Mesenchymal stem cell (in vitro differentiated cells and primary cell): ENCODE results near the gene KRT72.

Source experiments
- DNase-seq: peaks from one replicate; pipeline ENCODE4 v3.0.0-alpha.2; 2013
- H2AFZ ChIP-seq: one replicate; pipeline ENCODE4 v1.6.1; 2013; ENCODE audit warnings: low read depth, mild to moderate bottlenecking, control low read depth, inconsistent platforms, low read length, moderate library complexity
- H2AK5ac ChIP-seq: 2 replicates; pipeline ENCODE4 v1.6.1; 2013; ENCODE audit warnings: low read length, moderate library complexity, mild to moderate bottlenecking, inconsistent platforms; ENCODE audit not compliant: severe bottlenecking
- H2BK120ac ChIP-seq: one replicate; pipeline ENCODE4 v1.6.1; 2013; ENCODE audit warnings: low read depth, mild to moderate bottlenecking, inconsistent platforms, low read length, moderate library complexity
- H2BK12ac ChIP-seq, 2 experiments: one replicate each; pipeline ENCODE4 v1.6.1; 2013; ENCODE audit warnings: inconsistent platforms in 2 of 2, low read length in 2 of 2, mild to moderate bottlenecking in 2 of 2, moderate library complexity in 2 of 2, control low read depth in 1 of 2
- H2BK15ac ChIP-seq: one replicate; pipeline ENCODE4 v1.6.1; 2013; ENCODE audit warnings: mild to moderate bottlenecking, low read depth, inconsistent platforms; ENCODE audit not compliant: poor library complexity, severe bottlenecking
- H2BK5ac ChIP-seq: 2 replicates; pipeline ENCODE4 v1.6.1; 2013; ENCODE audit warnings: low read depth, mild to moderate bottlenecking, low read length, control low read depth, inconsistent platforms; ENCODE audit not compliant: poor library complexity, severe bottlenecking
- H3K14ac ChIP-seq, 2 experiments: one replicate each; pipeline ENCODE4 v1.6.1; 2013; ENCODE audit warnings: inconsistent platforms in 2 of 2, low read length in 2 of 2, control low read depth in 1 of 2, mild to moderate bottlenecking in 1 of 2, moderate library complexity in 1 of 2
- H3K18ac ChIP-seq, 2 experiments: one replicate each; pipeline ENCODE4 v1.6.1; 2013; ENCODE audit warnings: inconsistent platforms in 2 of 2, low read length in 2 of 2, control low read depth in 1 of 2, low read depth in 1 of 2, mild to moderate bottlenecking in 1 of 2
- H3K23ac ChIP-seq, 2 experiments: one replicate each; pipeline ENCODE4 v1.6.1; 2013; ENCODE audit warnings: inconsistent platforms in 2 of 2, low read length in 2 of 2, mild to moderate bottlenecking in 2 of 2, moderate library complexity in 2 of 2, control low read depth in 1 of 2
- H3K27ac ChIP-seq: 2 replicates; pipeline ENCODE4 v1.5.1; 2013; ENCODE audit warnings: mild to moderate bottlenecking, moderate library complexity, low read length, control low read depth, inconsistent platforms; ENCODE audit not compliant: poor library complexity, severe bottlenecking
- H3K27me3 ChIP-seq, 2 experiments: 2 replicates each; pipeline versions ENCODE4 v1.6.1 to v1.7.0; 2013; ENCODE audit warnings: low read length in 2 of 2, mild to moderate bottlenecking in 2 of 2, moderate library complexity in 2 of 2, control low read depth in 1 of 2, inconsistent platforms in 1 of 2; ENCODE audit not compliant: control insufficient read depth in 1 of 2, insufficient read depth in 1 of 2
- H3K36me3 ChIP-seq, 2 experiments: 2 replicates each; pipeline versions ENCODE4 v1.6.1 to v1.7.0; 2013; ENCODE audit warnings: low read length in 2 of 2, control low read depth in 1 of 2, inconsistent platforms in 1 of 2, low read depth in 1 of 2, mild to moderate bottlenecking in 1 of 2; ENCODE audit not compliant: insufficient read depth in 2 of 2, control insufficient read depth in 1 of 2
- H3K4ac ChIP-seq, 2 experiments: one replicate each; pipeline ENCODE4 v1.6.1; 2013; ENCODE audit warnings: inconsistent platforms in 2 of 2, low read length in 2 of 2, mild to moderate bottlenecking in 2 of 2, moderate library complexity in 2 of 2, control low read depth in 1 of 2, low read depth in 1 of 2
- H3K4me1 ChIP-seq: 2 replicates; pipeline ENCODE4 v1.6.1; 2013; ENCODE audit warnings: low read depth, low read length, control low read depth; ENCODE audit not compliant: control insufficient read depth, insufficient read depth
- H3K4me2 ChIP-seq: 2 replicates; pipeline ENCODE4 v1.6.1; 2013; ENCODE audit warnings: low read length, mild to moderate bottlenecking, inconsistent platforms; ENCODE audit not compliant: poor library complexity, severe bottlenecking
- H3K4me3 ChIP-seq, 2 experiments: 2 replicates each; pipeline versions ENCODE4 v1.5.1 to v1.7.0; 2013; ENCODE audit warnings: low read length in 2 of 2, mild to moderate bottlenecking in 2 of 2, control low read depth in 1 of 2, low read depth in 1 of 2; ENCODE audit not compliant: insufficient read depth in 1 of 2
- H3K79me1 ChIP-seq: replicated peaks from 2 replicates; pipeline ENCODE4 v1.6.1; 2013; ENCODE audit warnings: mild to moderate bottlenecking, control low read depth, low read length, inconsistent platforms; ENCODE audit not compliant: poor library complexity, severe bottlenecking
- H3K9ac ChIP-seq: 2 replicates; pipeline ENCODE4 v1.7.0; 2013; ENCODE audit warnings: mild to moderate bottlenecking, low read length, moderate library complexity
- H3K9me3 ChIP-seq: 2 replicates; pipeline ENCODE4 v1.7.0; 2013; ENCODE audit warnings: mild to moderate bottlenecking, low read length; ENCODE audit not compliant: control insufficient read depth
- H4K8ac ChIP-seq: one replicate; pipeline ENCODE4 v1.6.1; 2013; ENCODE audit warnings: inconsistent platforms, mild to moderate bottlenecking, low read length, moderate library complexity
- H4K91ac ChIP-seq: one replicate; pipeline ENCODE4 v1.6.1; 2013; ENCODE audit warnings: mild to moderate bottlenecking, low read length, inconsistent platforms
- WGBS: methylation state at CpG from one replicate; pipeline ENCODE4 v1.1.7; 2013; ENCODE audit warnings: mixed read lengths; 5-methylcytosine and 5-hydroxymethylcytosine counted together

KRT72 gene

GRCh38 chr12:52541709-52542108 is 59.6 kb downstream of the KRT72 start:
- Histone ChIP-seq H3K4me2 (no peak overlapping the region), H3K27ac (no peak overlapping the region), H3K4me3 (no peak overlapping the region), H3K18ac (no peak overlapping the region), H3K9me3 (no peaks in the 10 kb centered on the region), H3K14ac (no peak overlapping the region), H2AK5ac (no peak overlapping the region), H2BK12ac (no peak overlapping the region), H3K23ac (no peak overlapping the region), H3K9ac (no peak overlapping the region), H2BK5ac (no peak overlapping the region), H3K4me1 (no peaks in the 10 kb centered on the region), H3K27me3 (peaks cover 0 to 43% of the 10 kb centered on the region in 2 experiments), H4K8ac (no peak overlapping the region), H2BK15ac (no peak overlapping the region), H2AFZ (no peak overlapping the region), H4K91ac (no peak overlapping the region), H3K36me3 (no peaks in the 10 kb centered on the region), H3K79me1 (no peaks in the 10 kb centered on the region), H3K4ac (no peak overlapping the region), H2BK120ac (no peak overlapping the region)
- 88% methylated on average over 3 of the region's 5 CpGs for WGBS
- DNase-seq: no peak

GRCh38 chr12:52540531-52540930 is 60.7 kb downstream of the KRT72 start:
- no peaks in the 10 kb centered on the region for H3K4me1 ChIP-seq
- no peak overlapping the region for H3K4me2 ChIP-seq
- no peak overlapping the region for H2BK15ac ChIP-seq
- no peak overlapping the region for H2BK5ac ChIP-seq
- no peak overlapping the region for H2AFZ ChIP-seq
- no peak overlapping the region for H3K18ac ChIP-seq
- peaks cover 0 to 35% of the 10 kb centered on the region in 2 experiments for H3K27me3 ChIP-seq
- H3K9ac ChIP-seq: no peak overlapping the region
- no peak for DNase-seq
- no peak overlapping the region for H2BK120ac ChIP-seq
- no peak overlapping the region for H3K4me3 ChIP-seq
- H3K9me3 ChIP-seq: no peaks in the 10 kb centered on the region
- H3K79me1 ChIP-seq: no peaks in the 10 kb centered on the region
- H3K27ac ChIP-seq: no peak overlapping the region
- H4K8ac ChIP-seq: no peak overlapping the region
- no peak overlapping the region for H3K23ac ChIP-seq
- 85% methylated on average over 7 of the region's 7 CpGs for WGBS
- no peaks in the 10 kb centered on the region for H3K36me3 ChIP-seq
- H4K91ac ChIP-seq: peak overlapping the region; percentile 18
- H3K14ac ChIP-seq: no peak overlapping the region
- no peak overlapping the region for H2BK12ac ChIP-seq
- no peak overlapping the region for H2AK5ac ChIP-seq
- H3K4ac ChIP-seq: no peak overlapping the region

GRCh38 chr12:52539821-52540173 is 61.5 kb downstream of the KRT72 start:
- H2BK12ac ChIP-seq: no peak overlapping the region
- H3K18ac ChIP-seq: no peak overlapping the region
- no peak overlapping the region for H2AFZ ChIP-seq
- no peaks in the 10 kb centered on the region for H3K79me1 ChIP-seq
- H2BK15ac ChIP-seq: no peak overlapping the region
- peaks cover 0 to 28% of the 10 kb centered on the region in 2 experiments for H3K27me3 ChIP-seq
- H2BK120ac ChIP-seq: no peak overlapping the region
- H3K36me3 ChIP-seq: no peaks in the 10 kb centered on the region
- no peak overlapping the region for H3K14ac ChIP-seq
- H3K4me3 ChIP-seq: no peak overlapping the region
- no peaks in the 10 kb centered on the region for H3K4me1 ChIP-seq
- no peak overlapping the region for H2BK5ac ChIP-seq
- no peak overlapping the region for H4K8ac ChIP-seq
- no peak overlapping the region for H3K23ac ChIP-seq
- H3K4me2 ChIP-seq: no peak overlapping the region
- 82% methylated on average over 3 of the region's 3 CpGs for WGBS
- no peak overlapping the region for H2AK5ac ChIP-seq
- no peak overlapping the region for H4K91ac ChIP-seq
- no peak overlapping the region for H3K9ac ChIP-seq
- H3K9me3 ChIP-seq: no peaks in the 10 kb centered on the region
- no peak overlapping the region for H3K4ac ChIP-seq
- no peak for DNase-seq
- H3K27ac ChIP-seq: no peak overlapping the region

GRCh38 chr12:52539083-52539820 is 62.0 kb downstream of the KRT72 start:
- no peaks in the 10 kb centered on the region for H3K36me3 ChIP-seq
- H4K8ac ChIP-seq: no peak overlapping the region
- H2BK5ac ChIP-seq: no peak overlapping the region
- H2BK12ac ChIP-seq: no peak overlapping the region
- no peak overlapping the region for H2BK15ac ChIP-seq
- no peak overlapping the region for H4K91ac ChIP-seq
- no peaks in the 10 kb centered on the region for H3K9me3 ChIP-seq
- no peaks in the 10 kb centered on the region for H3K4me1 ChIP-seq
- no peak overlapping the region for H3K23ac ChIP-seq
- no peak overlapping the region for H3K4me3 ChIP-seq
- H2AFZ ChIP-seq: no peak overlapping the region
- peak; percentile 38 for DNase-seq
- H3K27ac ChIP-seq: no peak overlapping the region
- no peak overlapping the region for H3K9ac ChIP-seq
- H3K27me3 ChIP-seq: peaks cover 0 to 27% of the 10 kb centered on the region in 2 experiments
- WGBS: 65% methylated on average over 5 of the region's 5 CpGs
- no peak overlapping the region for H2AK5ac ChIP-seq
- no peak overlapping the region for H3K14ac ChIP-seq
- no peak overlapping the region for H3K4me2 ChIP-seq
- H3K18ac ChIP-seq: no peak overlapping the region
- no peaks in the 10 kb centered on the region for H3K79me1 ChIP-seq
- H2BK120ac ChIP-seq: no peak overlapping the region
- H3K4ac ChIP-seq: no peak overlapping the region
